Spinal cord (tissue), 10 donors: ENCODE results near the gene TAF4. TPM values are rescaled to one million over a fixed set of nuclear protein-coding genes. Genes with fewer than 3 reads are reported as not detected.
"Not testable (repeated sequence)": the region's sequence is repeated elsewhere in the genome, so short reads cannot be mapped to it uniquely, and the experiment has no call there.

ENCODE experiments used
- DNase-seq, 6 donors: peaks; one replicate each; pipeline versions ENCODE4 v3.0.0 to v3.0.0-alpha.2; 2013 to 2015; ENCODE audit warnings: low spot score in 6 of 6, low read depth in 4 of 6
- H3K27ac ChIP-seq: one replicate; pipeline ENCODE4 v1.5.1; 2013; ENCODE audit warnings: low read depth, low read length, control low read depth
- H3K27me3 ChIP-seq: one replicate; pipeline ENCODE4 v1.6.1; 2013; ENCODE audit warnings: low read length; ENCODE audit not compliant: control insufficient read depth, insufficient read depth
- H3K36me3 ChIP-seq: one replicate; pipeline ENCODE4 v1.6.1; 2013; ENCODE audit warnings: low read length; ENCODE audit not compliant: control insufficient read depth, insufficient read depth
- H3K4me1 ChIP-seq: one replicate; pipeline ENCODE4 v1.6.1; 2013; ENCODE audit warnings: low read length; ENCODE audit not compliant: control insufficient read depth, insufficient read depth
- H3K4me3 ChIP-seq: one replicate; pipeline ENCODE4 v1.5.1; 2013; ENCODE audit warnings: low read depth, low read length, control low read depth
- H3K9me3 ChIP-seq: one replicate; pipeline ENCODE4 v1.6.1; 2013; ENCODE audit warnings: low read length; ENCODE audit not compliant: control insufficient read depth, insufficient read depth
- WGBS: methylation state at CpG from one replicate; pipeline ENCODE4 v1.1.5; 2013; ENCODE audit warnings: missing lambda C conversion rate; ENCODE audit not compliant: insufficient coverage; 5-methylcytosine and 5-hydroxymethylcytosine counted together
- polyA plus RNA-seq, 2 donors: library from polyadenylated mRNA; unstranded; fragments of 120-200 nt; gene quantifications; one replicate each; pipeline ENCODE4 v1.2.1, GENCODE V29; 2013; ENCODE audit not compliant: insufficient read length in 2 of 2
- total RNA-seq, 2 donors: library from RNA; depleted of rRNA in 1 of 2; stranded (reverse); fragments of 120-200 nt in 1 of 2; fragments of >200 nt in 1 of 2; gene quantifications; one replicate each; pipeline versions ENCODE4 v1.2.3 to v1.2.4, GENCODE V29; 2013 to 2014
- donor health status: healthy.

The TAF4 gene
- total and polyA plus RNA-seq, 4 donors, result 7.2 to 20.4 (median 13.0) TPM

DNA sequence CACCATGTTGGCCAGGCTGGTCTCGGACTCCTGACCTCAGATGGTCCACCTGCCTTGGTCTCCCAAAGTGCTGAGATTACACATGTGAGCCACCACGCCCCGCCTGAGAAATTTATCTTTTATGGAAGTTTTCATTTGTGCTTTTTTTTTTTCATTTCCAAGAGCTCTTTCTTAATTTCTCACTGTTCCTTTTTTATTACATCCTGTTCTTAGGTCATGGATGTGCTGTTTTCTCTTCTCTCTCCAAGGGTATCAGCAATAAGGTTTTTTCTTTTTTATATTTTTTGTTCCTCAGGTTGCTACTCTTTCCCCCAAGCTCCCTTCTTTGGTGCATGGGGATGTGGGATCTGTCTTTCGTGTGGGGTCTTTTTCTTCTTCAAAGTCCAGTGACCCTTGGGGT is 35.4 kb upstream of the TAF4 start:
- no peaks in the 10 kb centered on the region for H3K4me1 ChIP-seq
- no CpG with 5 or more reads among the region's 4 CpGs for WGBS

DNA sequence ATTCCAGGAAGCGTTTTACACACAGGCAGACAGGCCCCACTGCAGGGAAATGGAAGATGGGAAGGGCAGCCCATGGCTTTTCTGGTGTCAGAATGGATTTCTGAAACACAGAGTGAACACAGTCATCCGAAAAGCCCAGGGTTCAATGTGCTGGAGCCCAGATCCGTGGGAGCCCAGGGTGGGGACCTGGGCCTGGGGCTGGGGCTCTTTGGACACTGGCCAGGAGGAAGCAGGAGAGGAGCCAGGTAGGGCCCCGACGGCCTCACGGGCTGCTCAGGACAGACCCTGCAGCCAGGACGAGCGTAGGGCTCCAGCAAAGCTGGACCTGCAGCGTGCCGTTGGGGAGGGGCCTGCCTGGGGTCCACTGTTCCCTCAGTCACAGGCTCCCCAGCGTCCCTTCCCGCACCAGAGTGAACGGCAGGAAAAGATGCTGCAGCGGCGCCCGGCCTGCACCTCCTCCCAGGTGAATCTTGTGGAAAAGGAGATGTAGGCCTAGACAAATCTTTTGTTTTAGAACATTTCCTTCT is 32.3 kb upstream of the TAF4 start:
- Histone ChIP-seq H3K36me3 (no peaks in the 10 kb centered on the region), H3K27me3 (no peaks in the 10 kb centered on the region), H3K27ac (no peak overlapping the region), H3K9me3 (no peaks in the 10 kb centered on the region), H3K4me1 (no peaks in the 10 kb centered on the region), H3K4me3 (no peak overlapping the region)
- DNase-seq, result no peak
- WGBS, result 44% methylated on average over 11 of the region's 16 CpGs

More for the DNA sequence above, 35.4 kb upstream of the TAF4 start:
- peaks cover 2% of the 10 kb centered on the region for H3K27me3 ChIP-seq
- H3K4me3 ChIP-seq, result no peak overlapping the region
- no peaks in the 10 kb centered on the region for H3K9me3 ChIP-seq
- DNase-seq, result no peak
- no peaks in the 10 kb centered on the region for H3K36me3 ChIP-seq
- H3K27ac ChIP-seq, result no peak overlapping the region

DNA sequence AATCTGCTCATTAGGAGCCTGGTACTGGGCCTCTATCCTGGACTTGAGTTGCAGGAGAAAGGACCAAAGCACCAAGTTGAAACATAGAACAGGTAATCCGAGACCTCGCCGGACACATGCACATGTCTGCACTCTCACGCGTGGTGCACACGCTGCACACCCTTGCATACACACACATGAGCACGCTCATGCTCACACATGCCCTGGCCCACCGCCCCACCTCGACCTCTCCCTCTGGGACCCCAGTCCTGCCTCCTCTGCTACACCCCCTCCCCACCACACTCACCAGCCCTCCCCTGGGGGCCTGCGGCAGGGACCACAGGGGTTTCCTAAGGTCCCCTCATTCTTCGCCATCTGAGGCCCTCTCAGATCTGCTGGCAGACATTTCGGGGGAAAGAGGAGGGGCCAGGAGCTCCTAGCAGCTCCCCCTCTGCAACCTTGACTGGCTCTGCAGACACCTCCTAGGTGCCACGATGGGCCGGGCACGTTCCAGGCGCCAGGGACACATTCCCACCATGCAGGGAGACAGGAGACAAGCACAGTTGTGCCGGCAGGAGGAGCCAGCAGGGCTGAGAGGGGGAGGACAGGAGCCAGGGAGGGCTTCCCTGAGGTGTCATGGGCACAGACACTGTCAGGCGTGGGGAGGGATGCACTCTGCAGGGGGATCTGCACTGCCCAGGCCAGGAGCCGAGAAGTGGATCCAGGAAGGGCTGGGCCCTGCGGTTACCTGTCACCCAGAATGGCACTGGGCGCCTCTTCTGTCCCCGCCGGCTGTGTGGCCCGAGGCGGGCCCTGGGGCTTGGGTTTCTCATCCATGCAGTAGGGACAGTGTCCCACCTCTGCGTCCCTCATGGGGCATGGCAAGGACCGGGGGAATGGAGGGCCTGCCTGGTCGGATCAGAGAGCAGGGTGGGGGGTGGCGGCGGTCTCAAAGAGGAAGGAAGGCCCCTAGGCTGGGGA is 31.0 kb upstream of the TAF4 start:
- H3K9me3 ChIP-seq, result no peaks in the 10 kb centered on the region
- DNase-seq, result no peak
- no peak overlapping the region for H3K4me3 ChIP-seq
- no peak overlapping the region for H3K27ac ChIP-seq
- no peaks in the 10 kb centered on the region for H3K4me1 ChIP-seq
- no peaks in the 10 kb centered on the region for H3K36me3 ChIP-seq
- WGBS, result 87% methylated on average over 30 of the region's 30 CpGs
- H3K27me3 ChIP-seq, result no peaks in the 10 kb centered on the region

DNA sequence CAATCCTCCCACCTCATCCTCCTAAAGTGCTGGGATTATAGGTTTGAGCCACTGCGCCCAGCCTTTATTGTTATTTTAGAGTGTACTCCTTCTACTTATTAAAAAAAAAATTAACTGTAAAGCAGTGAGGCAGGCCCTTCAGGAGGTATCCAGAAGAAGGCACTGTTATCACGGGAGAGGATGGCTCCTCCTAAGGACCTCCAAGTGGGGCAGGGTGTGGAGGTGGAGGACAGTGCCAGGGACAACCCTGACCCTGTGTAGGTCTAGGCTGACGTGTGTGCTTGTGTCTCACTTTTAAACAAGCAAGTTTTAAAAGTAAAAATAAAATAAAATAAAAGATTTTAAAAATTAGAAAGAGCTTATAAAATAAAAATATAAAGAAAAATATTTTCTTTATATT is 23.7 kb upstream of the TAF4 start:
- DNase-seq, result no peak
- 25% methylated on average over 1 of the region's 3 CpGs for WGBS
- no peak overlapping the region for H3K27ac ChIP-seq
- H3K4me3 ChIP-seq, result no peak overlapping the region
- peaks cover 2% of the 10 kb centered on the region for H3K27me3 ChIP-seq
- H3K9me3 ChIP-seq, result no peaks in the 10 kb centered on the region
- no peaks in the 10 kb centered on the region for H3K36me3 ChIP-seq
- no peaks in the 10 kb centered on the region for H3K4me1 ChIP-seq

DNA sequence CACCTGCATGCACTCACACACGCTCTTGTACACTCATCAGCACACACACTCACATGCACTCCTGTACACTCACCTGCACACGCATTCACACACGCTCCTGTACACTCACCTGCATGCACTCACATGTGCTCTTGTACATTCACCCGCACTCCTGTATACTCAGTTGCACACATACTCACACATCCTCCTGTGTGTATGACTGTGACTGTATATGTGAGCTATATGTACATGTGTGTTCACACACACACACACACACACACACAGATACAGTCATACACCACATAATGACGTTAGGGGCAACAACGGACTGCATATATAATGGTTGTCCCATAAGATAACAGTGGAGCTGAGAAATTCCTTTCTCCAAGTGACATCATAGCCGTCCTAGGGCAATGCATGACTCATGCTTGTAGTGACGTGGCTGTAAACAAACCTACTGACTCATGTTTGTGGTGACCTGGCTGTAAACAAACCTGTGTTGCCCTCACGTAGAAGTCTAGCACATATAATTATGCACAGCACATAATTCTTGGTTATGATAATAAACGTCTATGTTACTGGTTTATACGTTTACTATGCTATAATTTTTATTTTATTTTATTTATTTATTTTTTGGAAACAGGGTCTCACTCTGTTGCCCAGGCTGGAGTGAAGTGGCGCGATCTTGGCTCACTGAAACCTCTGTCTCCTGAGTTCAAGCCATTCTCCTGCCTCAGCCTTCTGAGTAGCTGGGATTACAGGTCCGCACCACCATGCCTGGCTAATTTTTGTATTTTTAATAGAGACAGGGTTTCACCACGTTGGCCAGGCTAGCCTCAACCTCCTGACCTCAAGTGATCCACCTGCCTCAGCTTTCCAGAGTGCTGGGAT is 22.8 kb upstream of the TAF4 start:
- Histone ChIP-seq H3K9me3 (no peaks in the 10 kb centered on the region), H3K4me3 (no peak overlapping the region), H3K27me3 (peaks cover 2% of the 10 kb centered on the region), H3K36me3 (no peaks in the 10 kb centered on the region), H3K27ac (no peak overlapping the region), H3K4me1 (no peaks in the 10 kb centered on the region)
- 100% methylated on average over 2 of the region's 15 CpGs for WGBS
- no peak for DNase-seq

DNA sequence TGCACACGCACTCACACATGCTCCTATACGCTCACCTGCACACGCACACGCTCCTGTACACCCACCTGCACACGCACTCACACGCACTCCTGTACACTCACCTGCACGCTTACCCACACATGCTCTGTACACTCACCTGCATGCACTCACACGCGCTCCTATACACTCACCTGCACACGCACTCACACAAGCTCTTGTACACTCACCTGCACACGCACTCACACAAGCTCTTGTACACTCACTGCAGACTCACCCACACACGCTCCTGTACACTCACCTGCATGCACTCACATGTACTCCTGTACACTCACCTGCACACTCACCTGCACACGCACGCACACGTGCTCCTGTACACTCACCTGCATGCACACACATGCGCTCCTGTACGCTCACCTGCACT is 22.0 kb upstream of the TAF4 start:
- Histone ChIP-seq H3K9me3 (no peaks in the 10 kb centered on the region), H3K27ac (no peak overlapping the region), H3K4me3 (no peak overlapping the region), H3K27me3 (peaks cover 2% of the 10 kb centered on the region), H3K4me1 (no peaks in the 10 kb centered on the region), H3K36me3 (no peaks in the 10 kb centered on the region)
- no peak for DNase-seq
- 94% methylated on average over 17 of the region's 17 CpGs for WGBS

DNA sequence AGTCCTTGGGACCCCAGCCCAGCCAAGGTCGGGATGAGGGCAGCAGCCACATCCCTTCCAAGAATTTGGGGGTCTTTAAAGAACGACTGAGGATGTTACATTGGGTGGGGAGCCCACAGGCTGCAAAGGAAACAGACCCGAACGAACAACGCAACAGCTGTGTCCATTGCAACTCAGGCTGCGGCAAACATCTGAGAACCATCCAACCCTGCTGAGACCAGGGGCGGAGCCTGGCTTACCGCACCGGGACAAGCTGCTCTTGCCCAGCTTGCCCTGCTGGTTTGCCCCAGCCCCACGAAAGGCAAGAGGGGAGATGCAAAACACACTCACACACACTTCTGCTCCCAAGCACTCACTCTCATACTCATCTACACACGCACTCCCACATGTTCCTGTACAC is 21.5 kb upstream of the TAF4 start:
- Histone ChIP-seq H3K27ac (no peak overlapping the region), H3K4me1 (no peaks in the 10 kb centered on the region), H3K36me3 (no peaks in the 10 kb centered on the region), H3K27me3 (peaks cover 2% of the 10 kb centered on the region), H3K9me3 (no peaks in the 10 kb centered on the region), H3K4me3 (no peak overlapping the region)
- no peak for DNase-seq
- 44% methylated on average over 11 of the region's 11 CpGs for WGBS

DNA sequence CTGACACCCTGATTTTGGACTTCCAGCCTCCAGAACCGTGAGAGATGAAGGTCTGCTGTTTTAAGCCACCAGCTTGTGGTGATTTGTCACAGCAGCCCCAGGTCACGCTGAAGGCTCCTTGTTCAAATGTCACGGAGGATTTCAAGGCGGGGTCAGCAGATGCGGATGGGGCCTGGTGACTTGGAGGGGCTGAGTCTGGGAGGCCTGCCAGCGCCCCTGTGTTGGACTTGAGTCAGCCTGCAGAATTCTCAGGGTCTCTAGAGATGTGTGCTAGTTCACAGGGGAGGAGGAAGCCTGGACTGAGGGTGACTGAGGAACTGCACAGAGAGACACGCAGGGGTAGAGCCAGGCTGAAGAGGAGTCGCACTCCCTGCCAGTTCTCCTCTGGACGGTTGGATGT is 19.5 kb upstream of the TAF4 start:
- H3K36me3 ChIP-seq, result no peaks in the 10 kb centered on the region
- WGBS, result 67% methylated on average over 9 of the region's 9 CpGs

DNA sequence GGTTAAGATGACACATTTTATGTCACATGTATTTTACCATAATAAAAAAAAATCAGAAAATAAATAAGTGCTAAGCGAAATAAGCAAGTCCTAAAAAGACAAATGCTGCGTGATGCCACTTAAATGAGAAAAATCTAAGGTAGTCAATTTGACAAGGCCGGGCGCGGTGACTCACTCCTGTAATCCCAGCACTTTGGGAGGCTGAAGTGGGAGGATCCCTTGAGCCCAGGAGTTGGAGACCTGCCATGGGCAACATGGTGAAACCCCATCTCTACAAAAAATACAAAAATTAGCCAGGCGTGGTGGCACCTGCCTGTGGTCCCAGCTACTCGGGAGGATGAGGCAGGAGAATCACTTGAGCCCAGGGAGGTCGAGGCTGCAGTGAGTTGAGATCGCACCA is 18.5 kb upstream of the TAF4 start:
- H3K27ac ChIP-seq, H3K4me1 ChIP-seq, H3K9me3 ChIP-seq, DNase-seq, H3K36me3 ChIP-seq, H3K27me3 ChIP-seq, H3K4me3 ChIP-seq: not testable (repeated sequence)
- 93% methylated on average over 3 of the region's 9 CpGs for WGBS

More for the DNA sequence above, 19.5 kb upstream of the TAF4 start:
- Histone ChIP-seq H3K4me3 (no peak overlapping the region), H3K9me3 (no peaks in the 10 kb centered on the region), H3K27ac (no peak overlapping the region), H3K27me3 (peaks cover 2% of the 10 kb centered on the region), H3K4me1 (no peaks in the 10 kb centered on the region)
- DNase-seq, result no peak
